Activated T-helper 1 cell treated with anti-CD3 and anti-CD28 coated beads, Interleukin-12 subunit alpha, Interleukin-12 subunit beta, Interleukin-2, Interleukin-4 antibody, amounts not matched to agents 30 ng/mL and 10 ng/mL and 1 ng/mL, durations not matched to agents 14 hours and 24 hours and 36 hours (primary cell): Measurements from ENCODE around the gene REXO4. TPM values are rescaled to one million over a fixed set of nuclear protein-coding genes. Genes with fewer than 3 reads are reported as not detected.
"Not testable (repeated sequence)": the region's sequence is repeated elsewhere in the genome, so short reads cannot be mapped to it uniquely, and the experiment has no call there.

Source experiments
- DNase-seq: peaks from one replicate; pipeline ENCODE4 v3.0.0; 2021; ENCODE audit warnings: low spot score
- H3K27ac Mint-ChIP-seq: one replicate; pipeline ENCODE4 v1.8.0; 2021; ENCODE audit warnings: mild to moderate bottlenecking, mixed read lengths
- H3K27me3 Mint-ChIP-seq: one replicate; pipeline ENCODE4 v1.8.0; 2022; ENCODE audit warnings: mild to moderate bottlenecking, moderate library complexity, mixed read lengths; ENCODE audit not compliant: insufficient read depth
- H3K36me3 Mint-ChIP-seq: one replicate; pipeline ENCODE4 v1.8.0; 2021; ENCODE audit warnings: low read depth, mixed read lengths
- H3K4me1 Mint-ChIP-seq: one replicate; pipeline ENCODE4 v1.8.0; 2021; ENCODE audit warnings: low read depth, mixed read lengths
- H3K4me3 Mint-ChIP-seq: one replicate; pipeline ENCODE4 v1.8.0; 2021; ENCODE audit warnings: mild to moderate bottlenecking, moderate library complexity, mixed read lengths
- H3K9me3 Mint-ChIP-seq: one replicate; pipeline ENCODE4 v1.8.0; 2021; ENCODE audit warnings: mixed read lengths
- intact Hi-C: fragments of 100-400 bp; cut with micrococcal nuclease; formaldehyde crosslinking; loops from one replicate; pipeline ENCODE4 v1.15.1; 2024
- total RNA-seq: library from RNA; stranded (reverse); gene quantifications from 2 replicates; pipeline ENCODE4 v1.2.3, GENCODE V29; 2022

Gene REXO4
- total RNA-seq, 1 donor from 2014 or later = 42.5 TPM

- Mint-ChIP-seq H3K4me3 (no peak overlapping the region), H3K27me3 (no peaks in the 10 kb centered on the region), H3K9me3 (no peaks in the 10 kb centered on the region), H3K4me1 (peaks cover 9% of the 10 kb centered on the region), H3K36me3 (peaks cover 22% of the 10 kb centered on the region), H3K27ac (no peak overlapping the region)
- intact Hi-C loops = no loop called here
- no peak for DNase-seq
Measured at GRCh38 chr9:133402689-133403088, 15.1 kb downstream of the REXO4 start.

- Mint-ChIP-seq H3K9me3 (no peaks in the 10 kb centered on the region), H3K4me3 (no peak overlapping the region), H3K27me3 (no peaks in the 10 kb centered on the region), H3K36me3 (peaks cover 13% of the 10 kb centered on the region), H3K4me1 (peaks cover 3% of the 10 kb centered on the region), H3K27ac (no peak overlapping the region)
- intact Hi-C loops = no loop called here
- DNase-seq = no peak
Measured at GRCh38 chr9:133401588-133401987, 16.2 kb downstream of the REXO4 start.

GRCh38 chr9:133400292-133400691, 17.5 kb downstream of the REXO4 start:
- no peak overlapping the region for H3K4me3 Mint-ChIP-seq
- no peak for DNase-seq
- H3K4me1 Mint-ChIP-seq = no peaks in the 10 kb centered on the region
- H3K27ac Mint-ChIP-seq = no peak overlapping the region
- no peaks in the 10 kb centered on the region for H3K9me3 Mint-ChIP-seq
- peaks cover 4% of the 10 kb centered on the region for H3K36me3 Mint-ChIP-seq
- intact Hi-C loops = no loop called here
- H3K27me3 Mint-ChIP-seq = peaks cover 3% of the 10 kb centered on the region

GRCh38 chr9:133397895-133398294, 19.9 kb downstream of the REXO4 start:
- intact Hi-C loops = no loop called here
- H3K36me3 Mint-ChIP-seq = no peaks in the 10 kb centered on the region
- H3K9me3 Mint-ChIP-seq = no peaks in the 10 kb centered on the region
- H3K4me1 Mint-ChIP-seq = no peaks in the 10 kb centered on the region
- H3K4me3 Mint-ChIP-seq = no peak overlapping the region
- H3K27me3 Mint-ChIP-seq = peaks cover 5% of the 10 kb centered on the region
- H3K27ac Mint-ChIP-seq = no peak overlapping the region
- DNase-seq = no peak

DNA sequence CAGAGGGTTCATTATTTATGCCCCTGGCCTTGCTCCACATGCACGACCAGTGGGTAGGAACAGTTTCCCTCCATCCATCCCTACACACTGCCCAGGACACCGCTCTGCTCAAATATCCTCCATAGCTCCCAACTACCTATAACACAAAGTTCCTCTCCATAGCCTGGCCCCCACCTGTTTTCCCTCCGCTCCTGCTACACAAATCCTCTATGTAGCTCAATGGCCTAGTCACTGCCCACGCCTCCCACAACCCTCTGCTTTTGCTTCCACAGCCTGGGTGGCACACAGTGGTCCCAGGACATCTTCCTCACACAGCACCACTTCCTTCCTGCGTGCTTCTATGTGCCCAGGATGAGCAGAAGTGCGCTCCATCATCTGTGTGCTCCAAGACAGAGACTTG, 20.4 kb downstream of the REXO4 start:
- Mint-ChIP-seq H3K9me3 (no peaks in the 10 kb centered on the region), H3K4me3 (no peak overlapping the region), H3K36me3 (no peaks in the 10 kb centered on the region), H3K4me1 (no peaks in the 10 kb centered on the region), H3K27me3 (peaks cover 5% of the 10 kb centered on the region), H3K27ac (no peak overlapping the region)
- DNase-seq = no peak
- intact Hi-C loops = no loop called here

GRCh38 chr9:133396952-133397351, 20.9 kb downstream of the REXO4 start:
- Mint-ChIP-seq H3K4me3 (no peak overlapping the region), H3K27me3 (peaks cover 5% of the 10 kb centered on the region), H3K27ac (no peak overlapping the region), H3K36me3 (no peaks in the 10 kb centered on the region), H3K9me3 (no peaks in the 10 kb centered on the region), H3K4me1 (no peaks in the 10 kb centered on the region)
- DNase-seq = no peak
- intact Hi-C loops = no loop called here

DNA sequence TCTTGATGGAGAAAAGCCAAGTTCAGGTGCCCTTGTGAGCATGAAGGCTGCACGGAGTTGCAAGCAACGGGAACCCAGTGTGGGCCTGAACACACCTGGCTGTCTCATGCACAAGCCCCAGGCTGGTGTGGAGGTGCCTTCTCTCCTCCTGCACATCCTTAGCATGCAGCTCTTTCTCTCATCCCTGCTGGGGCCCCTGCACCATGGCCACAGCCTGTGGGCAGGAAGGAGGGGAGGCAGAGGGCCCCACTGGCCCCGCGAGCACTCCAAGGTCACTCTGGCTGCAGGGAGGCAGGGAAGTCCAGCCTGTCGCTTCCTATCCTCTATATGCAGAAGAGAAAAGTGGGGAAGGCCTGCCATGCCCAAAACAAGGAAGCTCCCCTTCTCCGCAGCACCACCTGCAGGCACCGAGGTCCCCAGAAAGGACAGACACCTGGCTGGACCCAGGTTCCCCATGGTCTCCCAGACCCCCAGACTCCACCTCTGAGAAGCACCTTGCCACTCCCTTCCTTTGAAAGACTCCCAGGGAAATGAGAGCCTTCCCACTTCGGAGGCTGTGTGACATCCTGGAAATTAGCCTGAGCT, 23.0 kb downstream of the REXO4 start:
- intact Hi-C loops = no loop called here
- Mint-ChIP-seq H3K36me3 (no peaks in the 10 kb centered on the region), H3K27ac (no peak overlapping the region), H3K9me3 (no peaks in the 10 kb centered on the region), H3K4me1 (no peaks in the 10 kb centered on the region), H3K4me3 (no peak overlapping the region), H3K27me3 (peaks cover 5% of the 10 kb centered on the region)
- no peak for DNase-seq

DNA sequence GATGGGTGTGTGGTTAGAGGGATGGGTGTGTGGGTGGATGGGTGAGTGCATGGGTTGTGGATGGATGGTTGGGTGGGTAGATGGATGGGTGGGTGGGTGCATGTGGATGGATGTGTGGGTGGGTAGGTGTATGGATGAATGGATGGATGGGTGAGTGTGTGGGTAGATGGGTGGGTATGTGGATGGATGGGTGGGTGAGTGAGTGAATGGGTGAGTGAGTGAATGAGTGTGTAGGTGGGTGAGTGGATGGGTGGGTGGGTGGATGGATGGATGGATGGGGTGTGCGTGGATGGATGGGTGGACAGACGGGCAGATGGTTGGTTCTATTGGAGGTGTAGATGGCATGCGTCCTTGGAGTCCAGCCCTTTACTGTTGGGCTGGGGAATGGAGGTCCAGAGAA, 24.4 kb downstream of the REXO4 start:
- Mint-ChIP-seq H3K4me3 (no peak overlapping the region), H3K27ac (no peak overlapping the region), H3K4me1 (no peaks in the 10 kb centered on the region), H3K9me3 (no peaks in the 10 kb centered on the region), H3K27me3 (peaks cover 5% of the 10 kb centered on the region), H3K36me3 (no peaks in the 10 kb centered on the region)
- DNase-seq = no peak
- intact Hi-C loops = no loop called here

DNA sequence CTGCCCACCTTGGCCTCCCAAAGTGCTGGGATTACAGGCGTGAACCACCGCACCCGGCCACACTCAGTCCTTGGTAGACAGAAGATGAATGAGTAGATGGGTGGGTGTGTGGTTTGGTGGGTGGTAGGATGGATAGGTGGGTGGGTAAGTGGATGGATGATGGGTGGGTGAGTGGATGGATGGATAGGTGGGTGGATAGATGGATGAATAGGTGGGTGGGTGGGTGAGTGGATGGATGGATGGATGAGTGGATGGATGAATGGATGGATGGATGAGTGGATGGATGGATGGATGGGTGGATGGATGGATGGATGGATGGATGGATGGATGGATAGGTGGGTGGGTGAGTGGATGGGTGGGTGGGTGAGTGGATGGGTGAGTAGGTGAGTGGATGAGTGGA, 25.5 kb downstream of the REXO4 start:
- H3K27me3 Mint-ChIP-seq, H3K27ac Mint-ChIP-seq, H3K9me3 Mint-ChIP-seq, H3K4me3 Mint-ChIP-seq, DNase-seq, intact Hi-C loops, H3K36me3 Mint-ChIP-seq, H3K4me1 Mint-ChIP-seq: not testable (repeated sequence)

GRCh38 chr9:133391449-133391848, 26.4 kb downstream of the REXO4 start:
- intact Hi-C loops, H3K4me1 Mint-ChIP-seq, H3K36me3 Mint-ChIP-seq, H3K9me3 Mint-ChIP-seq, H3K4me3 Mint-ChIP-seq, H3K27me3 Mint-ChIP-seq, H3K27ac Mint-ChIP-seq, DNase-seq: not testable (repeated sequence)

DNA sequence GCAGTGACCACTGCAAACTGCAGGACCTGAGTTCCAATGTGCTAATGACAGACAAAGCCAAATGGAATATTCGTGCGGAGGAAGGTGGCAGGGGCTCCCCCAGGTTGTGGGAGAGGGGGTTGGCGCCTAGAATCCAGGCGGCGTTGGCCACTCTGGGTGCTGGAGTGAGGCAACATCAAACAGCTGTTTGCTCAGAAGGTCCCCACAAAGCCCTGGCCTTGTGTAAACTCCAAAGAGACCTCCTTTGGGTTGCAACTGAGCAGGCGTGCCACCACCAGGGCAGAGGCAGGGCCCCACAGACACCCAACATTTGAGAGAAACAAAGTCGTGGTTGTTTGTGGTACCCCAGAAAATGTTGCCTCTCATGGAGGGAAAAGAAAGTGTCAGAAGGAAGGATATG, 27.1 kb downstream of the REXO4 start:
- no peak for DNase-seq
- intact Hi-C loops = no loop called here
- H3K36me3 Mint-ChIP-seq = no peaks in the 10 kb centered on the region
- no peak overlapping the region for H3K4me3 Mint-ChIP-seq
- no peak overlapping the region for H3K27ac Mint-ChIP-seq
- H3K9me3 Mint-ChIP-seq = no peaks in the 10 kb centered on the region
- H3K27me3 Mint-ChIP-seq = peaks cover 4% of the 10 kb centered on the region
- H3K4me1 Mint-ChIP-seq = no peaks in the 10 kb centered on the region

GRCh38 chr9:133389562-133389961, 28.2 kb downstream of the REXO4 start:
- H3K4me1 Mint-ChIP-seq = no peaks in the 10 kb centered on the region
- no peak for DNase-seq
- intact Hi-C loops = no loop called here
- peaks cover 1% of the 10 kb centered on the region for H3K27me3 Mint-ChIP-seq
- H3K4me3 Mint-ChIP-seq = no peak overlapping the region
- H3K9me3 Mint-ChIP-seq = no peaks in the 10 kb centered on the region
- H3K27ac Mint-ChIP-seq = no peak overlapping the region
- H3K36me3 Mint-ChIP-seq = no peaks in the 10 kb centered on the region

GRCh38 chr9:133389025-133389557, 28.7 kb downstream of the REXO4 start:
- DNase-seq = no peak
- Mint-ChIP-seq H3K4me1 (no peaks in the 10 kb centered on the region), H3K9me3 (no peaks in the 10 kb centered on the region), H3K27ac (no peak overlapping the region), H3K4me3 (no peak overlapping the region), H3K36me3 (no peaks in the 10 kb centered on the region), H3K27me3 (peaks cover 1% of the 10 kb centered on the region)
- intact Hi-C loops = no loop called here

GRCh38 chr9:133387680-133388079, 30.1 kb downstream of the REXO4 start:
- H3K4me3 Mint-ChIP-seq = no peak overlapping the region
- H3K36me3 Mint-ChIP-seq = no peaks in the 10 kb centered on the region
- H3K27ac Mint-ChIP-seq = no peak overlapping the region
- no peaks in the 10 kb centered on the region for H3K4me1 Mint-ChIP-seq
- H3K27me3 Mint-ChIP-seq = no peaks in the 10 kb centered on the region
- no peaks in the 10 kb centered on the region for H3K9me3 Mint-ChIP-seq
- DNase-seq = no peak
- intact Hi-C loops = no loop called here
